ENCODE results near the gene PARD6A. TPM values are rescaled to one million over a fixed set of nuclear protein-coding genes. Genes with fewer than 3 reads are reported as not detected.

The PARD6A gene
- total RNA-seq, 2 experiments from 2014 or later = 4.5 to 4.7 TPM

- no peak overlapping the region for H3K27ac ChIP-seq (ENCODE audit: low read depth in 1 of 2, low read length in 2 of 2)
- no peaks in the 10 kb centered on the region for H3K36me3 Mint-ChIP-seq (ENCODE audit: low read depth)
- no peak for DNase-seq
- no peak overlapping the region for H3K4me3 ChIP-seq (ENCODE audit: low read length)
- H3K9me3 ChIP-seq (ENCODE audit: control insufficient read depth in 1 of 2, insufficient read depth in 1 of 2, low read length in 2 of 2) = peaks cover 0 to 9% of the 10 kb centered on the region in 2 experiments
- H3K27me3 ChIP-seq (ENCODE audit: control insufficient read depth in 1 of 2, insufficient read depth in 2 of 2, low read length in 2 of 2) = no peaks in the 10 kb centered on the region
- H3K27ac Mint-ChIP-seq = peak overlapping the region; percentile 80
- H3K4me1 ChIP-seq (ENCODE audit: insufficient read depth, low read length) = peaks cover 12% of the 10 kb centered on the region
- no peak overlapping the region for H3K4me3 Mint-ChIP-seq
- intact Hi-C loops (cut with DNase I, micrococcal nuclease) = no loop called here
- no peak for ATAC-seq (ENCODE audit: poor library complexity)
- ChIA-PET CTCF (no interaction called here), POLR2A (no interaction called here)
- TF ChIP-seq CTCF (IDR thresholded peaks at IDR 0.05) = no peak
- H3K4me1 Mint-ChIP-seq (ENCODE audit: low read depth) = peaks cover 33% of the 10 kb centered on the region
- H3K27me3 Mint-ChIP-seq = no peaks in the 10 kb centered on the region
- no peaks in the 10 kb centered on the region for H3K36me3 ChIP-seq (ENCODE audit: insufficient read depth, low read length)
- no peaks in the 10 kb centered on the region for H3K9me3 Mint-ChIP-seq
Observed at GRCh38 chr16:67704110-67704509, 43.4 kb downstream of the PARD6A start.

DNA sequence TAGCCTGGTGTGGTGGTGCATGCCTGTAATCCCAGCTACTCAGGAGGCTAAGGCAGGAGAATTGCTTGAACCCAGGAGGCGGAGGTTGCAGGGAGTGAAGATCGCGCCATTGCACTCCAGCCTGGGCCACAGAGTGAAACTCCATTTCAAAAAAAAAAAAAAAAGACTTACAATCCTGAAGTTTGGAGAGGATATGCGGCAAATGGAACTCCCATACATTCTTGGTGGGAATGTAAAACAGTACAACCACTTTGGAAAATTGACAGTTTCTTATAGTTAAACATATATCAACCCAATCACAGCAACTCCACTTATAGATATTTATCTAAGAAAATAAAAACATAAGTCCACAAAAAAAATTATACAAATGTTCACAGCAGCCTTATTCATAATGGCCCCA is 46.5 kb downstream of the PARD6A start:
- no peaks in the 10 kb centered on the region for H3K9me3 Mint-ChIP-seq
- CTCF ChIA-PET = no interaction called here
- H3K27me3 Mint-ChIP-seq = no peaks in the 10 kb centered on the region
- H3K4me3 ChIP-seq (ENCODE audit: low read length) = no peak overlapping the region
- ATAC-seq (ENCODE audit: poor library complexity) = no peak
- TF ChIP-seq CTCF (IDR thresholded peaks at IDR 0.05) = no peak
- intact Hi-C loops (cut with DNase I, micrococcal nuclease) = no loop called here
- no peak for DNase-seq
- no peak overlapping the region for H3K27ac Mint-ChIP-seq
- H3K27me3 ChIP-seq (ENCODE audit: control insufficient read depth in 1 of 2, insufficient read depth in 2 of 2, low read length in 2 of 2) = no peaks in the 10 kb centered on the region
- no peaks in the 10 kb centered on the region for H3K9me3 ChIP-seq (ENCODE audit: control insufficient read depth in 1 of 2, insufficient read depth in 1 of 2, low read length in 2 of 2)
- peaks cover 28% of the 10 kb centered on the region for H3K4me1 Mint-ChIP-seq (ENCODE audit: low read depth)
- peaks cover 9% of the 10 kb centered on the region for H3K36me3 Mint-ChIP-seq (ENCODE audit: low read depth)
- H3K36me3 ChIP-seq (ENCODE audit: insufficient read depth, low read length) = no peaks in the 10 kb centered on the region
- POLR2A ChIA-PET = interaction anchor here (1.2 kb wide), 1 partner anchor 12 kb away, joined by 3 read pairs; the partner anchor contains the start of gene GFOD2
- peaks cover 12% of the 10 kb centered on the region for H3K4me1 ChIP-seq (ENCODE audit: insufficient read depth, low read length)
- no peak overlapping the region for H3K27ac ChIP-seq (ENCODE audit: low read depth in 1 of 2, low read length in 2 of 2)
- no peak overlapping the region for H3K4me3 Mint-ChIP-seq

DNA sequence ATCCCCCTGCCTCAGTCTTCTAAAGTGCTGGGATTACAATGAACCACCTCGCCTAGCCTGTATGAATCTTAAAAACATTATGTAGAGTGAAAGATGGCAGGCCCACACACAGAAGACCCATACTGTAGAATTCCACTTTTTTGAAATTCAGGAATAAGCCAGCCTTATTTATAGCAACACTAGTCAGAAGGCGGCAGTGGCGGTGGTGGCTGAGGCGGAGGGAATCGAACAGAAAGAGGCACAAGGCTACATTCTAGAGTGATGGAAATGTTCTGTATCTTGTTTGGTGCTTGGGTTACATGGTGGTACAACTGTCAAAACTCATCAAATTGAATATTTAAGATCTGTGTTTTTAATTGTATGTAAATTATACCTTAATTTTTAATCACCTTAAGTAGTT is 47.0 kb downstream of the PARD6A start:
- H3K4me3 Mint-ChIP-seq = no peak overlapping the region
- Histone ChIP-seq H3K4me3 (ENCODE audit: low read length) (no peak overlapping the region), H3K36me3 (ENCODE audit: insufficient read depth, low read length) (no peaks in the 10 kb centered on the region), H3K27ac (ENCODE audit: low read depth in 1 of 2, low read length in 2 of 2) (no peak overlapping the region), H3K27me3 (ENCODE audit: control insufficient read depth in 1 of 2, insufficient read depth in 2 of 2, low read length in 2 of 2) (no peaks in the 10 kb centered on the region), H3K9me3 (ENCODE audit: control insufficient read depth in 1 of 2, insufficient read depth in 1 of 2, low read length in 2 of 2) (no peaks in the 10 kb centered on the region), H3K4me1 (ENCODE audit: insufficient read depth, low read length) (peaks cover 10% of the 10 kb centered on the region)
- CTCF ChIA-PET = no interaction called here
- no peak overlapping the region for H3K27ac Mint-ChIP-seq
- DNase-seq (no peak), ATAC-seq (ENCODE audit: poor library complexity) (no peak)
- intact Hi-C loops (cut with DNase I, micrococcal nuclease) = no loop called here
- POLR2A ChIA-PET = no interaction called here
- H3K4me1 Mint-ChIP-seq (ENCODE audit: low read depth) = peaks cover 27% of the 10 kb centered on the region
- H3K27me3 Mint-ChIP-seq = no peaks in the 10 kb centered on the region
- no peak for TF ChIP-seq CTCF (IDR thresholded peaks at IDR 0.05)
- no peaks in the 10 kb centered on the region for H3K9me3 Mint-ChIP-seq
- H3K36me3 Mint-ChIP-seq (ENCODE audit: low read depth) = peaks cover 9% of the 10 kb centered on the region

Data from CD4-positive, alpha-beta T cell (primary cell).